Measurements from ENCODE around the gene SACM1L.

The SACM1L gene

DNA sequence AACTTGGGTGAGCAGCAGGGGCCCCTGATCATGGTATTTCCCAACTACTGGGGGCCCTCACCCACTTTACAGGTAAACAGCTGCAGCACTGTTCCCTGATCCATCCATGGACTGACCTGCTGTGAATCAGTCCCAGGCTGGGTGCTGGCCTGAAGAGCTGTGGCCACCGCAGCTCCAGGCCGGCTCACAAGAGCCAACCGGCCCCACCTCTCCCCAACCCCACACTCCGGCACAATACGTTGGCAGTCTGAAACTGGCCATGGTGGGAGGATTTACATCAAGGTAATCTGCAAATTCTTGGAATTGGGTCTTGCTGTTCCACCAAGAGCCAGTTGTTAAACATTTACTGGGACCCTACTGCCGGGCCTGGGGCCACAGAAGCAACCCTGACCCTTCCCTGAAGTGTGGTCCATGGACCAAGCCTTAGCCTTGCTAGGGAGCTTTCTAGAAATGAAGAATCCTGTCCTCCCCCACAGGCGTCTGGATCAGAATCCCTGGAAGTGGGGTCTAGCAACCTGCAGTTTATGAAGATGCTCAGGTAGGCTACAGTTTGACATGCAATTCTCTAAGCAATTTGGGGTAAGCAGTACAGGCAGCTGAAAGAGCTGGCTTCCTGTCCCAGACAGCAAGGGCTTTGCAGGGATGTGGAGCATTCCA lies 103.4 kb downstream of the SACM1L start:
- no peak for DNase-seq

- DNase-seq: no peak
Measured at GRCh38 chr3:45793482-45794176, 104.4 kb downstream of the SACM1L start.

DNA sequence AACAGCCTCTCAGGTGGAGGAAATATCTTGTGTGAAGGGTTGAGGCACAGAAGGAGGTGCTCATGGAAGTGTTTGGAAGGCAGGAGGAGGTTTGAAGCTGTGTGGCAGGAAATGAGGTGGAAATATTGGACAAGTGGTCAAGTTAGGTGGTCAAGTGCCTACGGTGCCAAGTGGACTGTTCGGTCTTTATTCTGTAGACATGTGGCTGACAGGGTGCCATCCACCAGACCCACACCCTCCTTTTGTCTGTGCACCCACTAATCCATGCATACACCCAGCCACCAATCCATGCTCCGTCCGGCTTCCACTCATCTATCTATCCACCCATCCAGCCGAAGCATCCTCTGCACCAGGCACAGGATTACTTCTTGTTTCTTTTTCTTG lies 105.0 kb downstream of the SACM1L start:
- no peak for DNase-seq

- DNase-seq: no peak
Measured at GRCh38 chr3:45794660-45795059, 105.5 kb downstream of the SACM1L start.
